Stimulated activated CD4-positive, alpha-beta T cell treated with anti-CD3 and anti-CD28 coated beads, Interleukin-2, amount 100 ng/mL, for 4 hours (primary cell): ENCODE data around the gene SAMD4A.

ENCODE experiments used
- DNase-seq: peaks from one replicate; pipeline ENCODE4 v3.0.0-alpha.2; 2020; ENCODE audit warnings: low read depth

SAMD4A gene

GRCh38 chr14:54566410-54567223 lies at the start of gene SAMD4A:
Gene SAMD4A (plus strand): TSS chr14:54567128. CDS start chr14:54567917, 789 bp downstream.
- peak; percentile 66 for DNase-seq

DNA sequence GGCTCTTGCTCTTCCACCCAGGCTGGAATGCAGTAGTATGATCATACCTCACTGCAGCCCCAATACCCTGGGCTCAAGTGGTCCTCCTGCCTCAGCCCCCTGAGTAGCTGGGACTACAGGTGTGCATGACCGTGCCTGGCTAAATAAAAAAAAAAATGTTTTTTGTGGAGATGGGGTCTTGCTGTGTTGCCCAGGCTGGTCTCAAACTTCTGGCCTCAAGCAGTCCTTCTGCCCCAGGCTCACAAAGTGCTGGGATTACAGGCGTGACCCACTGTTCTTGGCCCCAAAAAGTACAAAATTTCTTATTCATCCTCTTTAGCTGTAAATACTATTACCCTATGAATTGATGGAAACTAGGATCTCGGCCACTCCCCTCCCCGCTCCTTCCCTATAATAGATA lies 42.5 kb upstream of the SAMD4A start:
- DNase-seq, result no peak

- DNase-seq, result no peak
Measured at GRCh38 chr14:54528973-54529372, 38.0 kb upstream of the SAMD4A start.

DNA sequence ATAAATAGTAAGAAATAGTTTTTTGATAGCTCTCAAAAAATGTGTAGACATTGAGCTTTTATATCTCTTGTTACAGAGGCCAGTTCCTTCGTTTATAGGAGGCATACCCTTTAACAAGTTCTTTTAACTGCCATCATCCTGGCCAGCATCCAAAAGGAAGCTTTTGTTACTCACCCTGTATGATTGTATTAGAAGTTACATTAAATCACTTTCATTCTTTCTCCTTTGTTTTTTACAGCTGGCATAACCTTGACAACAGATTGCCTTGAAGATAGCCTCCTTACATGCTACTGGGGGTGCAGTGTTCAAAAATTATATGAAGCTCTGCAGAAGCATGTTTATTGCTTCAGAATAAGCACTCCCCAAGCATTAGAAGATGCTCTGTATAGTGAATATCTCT lies 37.1 kb upstream of the SAMD4A start:
- no peak for DNase-seq

GRCh38 chr14:54532111-54533012 lies 34.6 kb upstream of the SAMD4A start:
- DNase-seq, result no peak

GRCh38 chr14:54533100-54533499 lies 33.8 kb upstream of the SAMD4A start:
- DNase-seq, result no peak

DNA sequence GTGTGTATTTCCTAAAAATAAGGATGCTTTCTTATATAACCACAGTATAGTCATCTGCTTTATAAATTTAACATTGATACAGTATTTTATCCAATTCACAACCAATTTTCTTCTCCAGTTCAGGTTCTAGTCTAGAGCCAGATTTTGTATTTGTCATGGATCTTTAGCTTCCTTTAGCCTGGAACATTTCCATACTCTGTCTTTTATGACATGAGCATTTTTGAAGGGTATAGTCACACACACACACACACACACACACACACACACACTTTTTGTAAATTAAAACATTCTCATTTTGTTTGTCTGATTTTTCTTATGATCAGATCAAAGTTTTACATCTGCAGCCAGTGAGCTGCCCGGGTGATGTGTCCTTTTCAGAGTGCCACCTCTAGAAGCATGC lies 31.8 kb upstream of the SAMD4A start:
- DNase-seq, result no peak

DNA sequence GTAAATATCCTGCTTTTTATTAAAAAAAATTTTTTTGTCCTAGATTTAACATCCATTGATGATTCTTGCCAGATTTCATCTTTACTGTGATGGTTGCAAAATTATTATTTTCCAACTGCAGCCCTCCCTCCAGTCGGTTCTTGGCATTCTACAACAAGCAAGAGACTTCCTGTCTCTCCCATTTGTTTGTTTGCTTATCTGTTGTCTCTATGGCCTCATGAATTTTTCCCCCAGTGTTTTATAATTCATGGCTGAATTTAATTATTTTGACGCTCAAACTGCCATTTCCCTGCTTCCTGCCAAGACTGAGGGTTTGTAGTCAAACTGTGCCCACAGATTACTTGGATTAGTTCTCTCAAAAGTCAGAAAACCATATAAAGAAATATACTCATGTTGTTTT lies 31.3 kb upstream of the SAMD4A start:
- no peak for DNase-seq

DNA sequence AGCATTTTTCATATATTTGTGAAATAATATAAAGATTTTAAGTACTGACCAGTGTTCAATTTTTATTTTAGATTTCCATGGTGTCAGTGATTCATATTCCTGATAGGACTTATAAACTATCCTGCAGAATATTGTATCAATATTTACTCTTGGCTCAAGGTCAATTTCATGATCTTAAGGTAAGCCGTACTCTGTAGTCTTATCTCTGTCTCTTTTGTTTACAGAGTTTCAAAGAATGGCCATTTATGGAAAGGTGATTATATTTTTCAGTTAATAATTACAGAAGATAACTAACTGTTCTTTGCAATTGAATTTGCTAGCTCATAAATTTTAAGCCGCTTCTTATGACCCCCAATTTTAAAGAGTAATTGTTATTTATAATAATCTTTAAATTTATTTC lies 29.3 kb upstream of the SAMD4A start:
- no peak for DNase-seq

DNA sequence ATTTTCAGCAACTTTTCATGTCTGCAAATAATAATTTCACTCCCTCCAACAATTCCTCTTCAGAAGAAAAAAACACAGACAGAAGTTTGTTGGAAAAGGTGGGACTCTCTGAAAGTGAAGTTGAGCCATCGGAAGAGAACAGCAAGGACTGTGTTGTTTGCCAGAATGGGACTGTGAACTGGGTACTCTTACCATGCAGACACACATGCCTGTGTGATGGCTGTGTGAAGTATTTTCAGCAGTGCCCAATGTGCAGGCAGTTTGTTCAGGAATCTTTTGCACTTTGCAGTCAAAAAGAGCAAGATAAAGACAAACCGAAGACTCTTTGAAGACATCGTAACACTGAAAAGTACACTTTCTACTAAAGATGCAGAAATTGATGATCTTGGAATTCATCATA lies 28.9 kb upstream of the SAMD4A start:
- DNase-seq, result no peak

DNA sequence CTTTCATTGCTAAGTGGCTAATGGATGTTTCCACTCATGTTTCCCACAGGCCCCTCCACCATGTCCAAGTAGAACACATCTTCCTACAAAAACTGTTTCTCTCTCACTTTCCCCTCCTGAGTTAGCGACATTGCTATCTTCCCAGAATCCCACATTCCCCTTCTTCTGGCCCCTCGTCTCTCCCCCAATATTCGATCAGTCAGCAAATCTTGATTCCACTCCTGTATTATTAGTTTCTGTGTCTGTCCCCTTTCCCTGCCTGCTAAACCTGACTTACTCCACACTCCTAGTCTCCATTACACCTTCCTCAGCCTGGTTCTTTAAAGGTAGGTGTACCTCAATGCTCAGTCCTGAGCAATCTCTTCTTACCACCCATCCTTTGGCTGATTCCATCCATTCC lies 19.3 kb upstream of the SAMD4A start:
- no peak for DNase-seq

DNA sequence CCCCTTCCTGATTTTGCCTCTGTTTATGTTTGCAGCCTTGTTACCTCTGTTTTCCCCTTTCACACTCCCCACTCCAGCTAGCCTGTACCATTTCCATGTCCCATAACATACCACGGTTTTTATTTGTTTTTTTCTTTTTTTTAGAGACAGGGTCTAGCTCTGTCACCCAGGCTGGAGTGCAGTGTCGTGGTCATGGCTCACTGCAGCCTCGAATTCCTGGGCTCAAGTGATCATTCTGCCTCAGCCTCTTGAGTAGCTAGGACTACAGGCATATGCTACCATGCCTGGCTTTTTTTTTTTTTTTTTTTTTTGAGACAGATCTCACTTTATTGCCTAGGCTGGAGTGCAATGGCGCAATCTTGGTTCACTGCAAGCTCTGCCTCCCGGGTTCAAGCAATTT lies 18.4 kb upstream of the SAMD4A start:
- DNase-seq, result no peak

DNA sequence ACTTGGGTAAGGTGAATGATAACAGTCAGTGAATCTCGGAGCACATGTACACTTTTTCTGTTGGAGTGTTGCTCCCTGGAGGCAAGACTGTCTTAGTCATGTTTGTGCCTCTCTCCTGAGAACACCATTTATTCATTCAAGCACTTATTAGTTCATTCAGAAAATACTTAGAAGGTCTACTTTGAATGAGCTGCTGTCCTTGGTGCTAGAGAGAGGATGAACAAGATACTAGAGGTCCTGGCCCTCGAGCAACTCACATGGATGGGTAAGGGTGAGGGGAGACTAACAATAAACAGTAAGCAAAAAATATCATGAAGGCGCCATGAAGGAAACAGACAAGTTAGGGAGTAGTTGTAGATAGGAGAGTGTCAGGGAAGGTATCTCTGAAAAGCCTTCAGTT lies 17.1 kb upstream of the SAMD4A start:
- no peak for DNase-seq

DNA sequence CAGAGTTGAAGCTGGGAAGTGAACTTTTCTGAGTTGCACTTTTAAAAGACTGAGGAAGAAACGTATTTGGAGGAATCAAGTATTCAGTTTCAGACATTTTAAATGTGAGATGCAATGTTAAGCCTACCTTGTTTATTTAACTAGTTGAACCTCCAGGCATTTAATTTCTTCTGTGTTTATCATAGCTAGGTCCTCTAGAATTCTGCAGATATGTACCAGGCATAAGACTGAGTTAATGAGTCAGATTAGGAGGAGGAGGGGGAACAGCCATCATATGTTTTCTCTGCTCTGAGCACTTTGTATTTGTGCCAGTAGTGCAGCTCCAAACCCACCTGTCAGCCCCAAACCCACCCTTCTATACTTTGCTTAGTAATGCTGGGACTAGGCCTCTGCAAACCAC lies 16.4 kb upstream of the SAMD4A start:
- DNase-seq, result no peak

DNA sequence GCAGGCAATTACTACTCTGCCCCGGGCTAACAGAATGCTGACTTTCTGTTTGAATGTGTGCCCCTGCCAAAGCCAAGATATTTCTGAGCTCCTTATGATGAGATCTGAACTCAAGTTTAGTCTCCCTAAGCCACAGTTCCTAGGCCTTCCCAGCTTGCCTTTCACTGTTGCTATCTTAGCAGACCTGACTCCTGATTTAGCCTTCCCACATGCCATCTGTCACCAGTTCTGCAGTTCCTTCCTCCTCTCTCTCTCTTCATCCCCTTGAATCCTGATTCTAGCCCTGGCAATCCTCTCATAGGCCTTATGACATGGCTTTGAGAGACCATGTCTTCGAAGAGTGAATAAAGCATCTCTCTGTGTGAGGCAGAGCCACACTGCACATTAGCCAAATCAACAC lies 12.5 kb upstream of the SAMD4A start:
- no peak for DNase-seq

GRCh38 chr14:54555651-54556050 lies 11.3 kb upstream of the SAMD4A start:
- no peak for DNase-seq

DNA sequence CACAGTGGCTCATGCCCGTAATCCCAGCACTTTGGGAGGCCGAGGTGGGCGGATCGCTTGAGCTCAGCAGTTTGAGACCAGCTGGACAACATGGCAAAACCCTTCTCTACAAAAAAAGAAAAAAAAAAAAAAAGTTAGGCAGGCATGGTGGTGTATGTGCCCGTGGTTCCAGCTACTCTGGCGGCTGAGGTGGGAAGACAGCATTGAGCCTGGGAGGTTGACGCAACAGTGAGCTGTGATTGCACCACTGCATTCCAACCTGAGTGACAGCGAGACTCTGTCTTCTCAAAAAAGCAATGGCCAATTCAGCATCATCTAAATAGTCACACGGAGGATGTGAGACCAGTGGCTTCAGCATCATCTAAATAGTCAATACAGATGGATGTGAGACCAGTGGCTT lies 10.4 kb upstream of the SAMD4A start:
- DNase-seq, result no peak

DNA sequence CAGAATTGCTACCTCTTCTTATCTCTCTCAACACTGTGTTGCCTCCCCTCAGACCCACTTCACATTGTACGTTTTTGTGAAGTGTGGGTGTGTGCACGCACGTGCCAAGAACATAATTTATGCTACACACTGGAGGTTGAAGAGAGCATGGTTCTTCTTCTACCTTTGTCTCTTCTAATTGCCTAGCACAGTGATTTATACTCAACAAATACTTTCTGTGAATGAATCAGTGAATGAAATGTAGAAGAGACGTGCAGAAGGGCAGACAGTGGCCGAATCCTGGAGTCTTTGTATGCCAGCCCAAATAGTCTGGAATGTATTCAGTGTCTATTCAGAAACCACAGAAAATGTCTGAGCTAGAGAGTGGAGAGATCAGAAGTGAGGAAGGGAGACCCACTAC lies 4.6 kb upstream of the SAMD4A start:
- no peak for DNase-seq

DNA sequence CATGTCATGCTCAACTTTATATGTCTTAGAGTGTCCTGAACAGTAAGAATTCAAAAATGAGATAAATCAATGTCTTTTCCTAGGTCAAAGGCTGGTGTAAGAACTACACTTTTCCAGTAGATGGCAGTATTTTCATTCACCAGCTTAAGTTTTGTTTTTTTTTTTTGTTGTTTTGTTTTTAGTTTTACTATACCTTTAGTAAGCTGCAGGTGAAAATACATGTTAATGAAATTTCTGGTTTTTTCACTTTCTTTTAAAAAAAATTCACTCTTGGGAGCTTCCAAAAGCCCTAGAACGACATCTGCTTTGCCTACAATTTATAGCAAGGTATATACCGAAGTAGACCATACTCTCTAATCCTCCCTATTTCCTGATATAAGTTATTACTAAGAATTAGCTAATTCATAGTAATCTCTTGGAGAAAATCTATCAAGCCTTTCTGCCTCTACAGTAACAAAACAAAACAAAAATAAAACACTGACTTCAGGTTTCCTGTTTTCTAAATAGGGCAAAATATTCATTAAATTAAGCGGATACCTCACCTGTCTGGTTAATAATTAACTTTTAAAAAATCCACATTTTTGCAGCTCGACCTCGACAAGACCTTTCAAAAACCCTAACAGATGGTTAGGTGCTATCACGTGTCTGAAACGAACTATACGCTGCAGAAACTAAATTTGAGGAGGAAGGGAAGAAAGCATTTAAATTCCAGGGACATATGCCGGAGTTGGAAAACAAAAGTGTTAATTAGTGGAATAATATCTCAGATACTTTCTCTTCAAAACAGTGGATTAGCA lies 2.7 kb upstream of the SAMD4A start:
- DNase-seq, result no peak

GRCh38 chr14:54564868-54565784 lies 1.8 kb upstream of the SAMD4A start:
- DNase-seq, result peak; percentile 35

- DNase-seq, result peak; percentile 82
Measured at GRCh38 chr14:54565785-54566409, 1.0 kb upstream of the SAMD4A start.
